Measurements from ENCODE around the gene ERAP2.

Gene ERAP2

DNA sequence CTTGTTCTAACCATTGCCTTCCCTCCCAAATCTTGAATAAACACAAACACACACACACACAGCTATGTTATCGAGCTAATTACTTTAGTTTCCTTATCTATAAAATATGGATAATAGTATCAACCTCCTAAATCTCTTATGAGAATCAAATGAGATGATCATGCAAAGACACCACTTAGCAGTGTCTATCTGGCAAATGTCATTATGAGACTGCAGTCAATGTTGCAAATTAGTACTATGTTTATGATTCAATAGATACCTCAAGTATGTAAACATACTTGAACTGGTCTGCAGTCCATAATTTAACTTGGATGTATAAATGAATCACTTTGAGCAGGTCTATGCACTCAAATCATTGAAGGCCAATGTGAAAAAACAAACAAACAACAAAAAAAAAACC lies 22.2 kb upstream of the ERAP2 start:
- TF ChIP-seq, protein P1, sequence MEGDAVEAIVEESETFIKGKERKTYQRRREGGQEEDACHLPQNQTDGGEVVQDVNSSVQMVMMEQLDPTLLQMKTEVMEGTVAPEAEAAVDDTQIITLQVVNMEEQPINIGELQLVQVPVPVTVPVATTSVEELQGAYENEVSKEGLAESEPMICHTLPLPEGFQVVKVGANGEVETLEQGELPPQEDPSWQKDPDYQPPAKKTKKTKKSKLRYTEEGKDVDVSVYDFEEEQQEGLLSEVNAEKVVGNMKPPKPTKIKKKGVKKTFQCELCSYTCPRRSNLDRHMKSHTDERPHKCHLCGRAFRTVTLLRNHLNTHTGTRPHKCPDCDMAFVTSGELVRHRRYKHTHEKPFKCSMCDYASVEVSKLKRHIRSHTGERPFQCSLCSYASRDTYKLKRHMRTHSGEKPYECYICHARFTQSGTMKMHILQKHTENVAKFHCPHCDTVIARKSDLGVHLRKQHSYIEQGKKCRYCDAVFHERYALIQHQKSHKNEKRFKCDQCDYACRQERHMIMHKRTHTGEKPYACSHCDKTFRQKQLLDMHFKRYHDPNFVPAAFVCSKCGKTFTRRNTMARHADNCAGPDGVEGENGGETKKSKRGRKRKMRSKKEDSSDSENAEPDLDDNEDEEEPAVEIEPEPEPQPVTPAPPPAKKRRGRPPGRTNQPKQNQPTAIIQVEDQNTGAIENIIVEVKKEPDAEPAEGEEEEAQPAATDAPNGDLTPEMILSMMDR (IDR thresholded peaks at IDR 0.05; ENCODE audit: low read length, missing control alignments): no peak
- no peak overlapping the region for H3K4me3 ChIP-seq (replicated peaks; ENCODE audit: low read depth, low read length)
- DNase-seq (ENCODE audit: low read depth): no peak

DNA sequence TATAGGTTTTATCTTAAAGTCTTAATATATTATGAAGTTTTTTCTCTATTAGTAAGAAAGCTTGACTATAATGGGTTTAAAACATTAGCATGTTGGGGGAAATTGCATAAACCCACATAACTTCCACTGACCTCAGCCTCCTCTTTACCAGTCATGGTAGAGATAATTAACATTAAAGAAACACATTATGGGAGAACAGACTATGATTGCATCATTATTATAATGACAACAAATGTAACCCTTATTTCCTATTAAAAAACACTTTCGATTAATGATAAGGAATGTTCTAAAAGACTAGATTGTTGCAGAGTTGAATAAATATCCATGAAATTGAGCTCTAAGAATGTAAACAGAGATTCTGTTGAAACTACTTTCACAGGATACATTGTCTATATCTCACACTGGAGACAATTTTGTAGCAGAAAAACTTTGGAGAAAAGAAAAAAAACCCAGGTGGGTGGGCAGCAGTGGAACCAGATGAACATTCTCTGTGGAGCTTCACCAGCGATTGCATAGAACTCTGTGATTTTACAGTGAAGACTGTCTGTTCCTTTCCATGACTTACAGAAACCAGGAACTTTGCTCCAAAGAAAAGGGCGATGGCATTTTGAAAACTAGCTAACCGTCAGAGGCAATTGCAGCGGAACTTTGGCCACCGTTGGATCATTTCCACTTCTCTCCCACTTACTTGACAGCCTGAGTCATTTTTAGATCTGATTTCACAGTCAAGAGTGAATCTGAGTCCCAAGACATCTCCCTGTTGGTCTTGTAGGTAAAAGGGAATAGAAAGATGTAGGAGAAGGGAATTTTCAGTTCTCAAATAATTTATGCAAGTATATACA lies 21.0 kb upstream of the ERAP2 start:
- peak; percentile 68 for DNase-seq (ENCODE audit: low read depth)
- TF ChIP-seq, protein P1 (IDR thresholded peaks at IDR 0.05; ENCODE audit: low read length, missing control alignments): no peak
- H3K4me3 ChIP-seq (replicated peaks; ENCODE audit: low read depth, low read length): no peak overlapping the region

DNA sequence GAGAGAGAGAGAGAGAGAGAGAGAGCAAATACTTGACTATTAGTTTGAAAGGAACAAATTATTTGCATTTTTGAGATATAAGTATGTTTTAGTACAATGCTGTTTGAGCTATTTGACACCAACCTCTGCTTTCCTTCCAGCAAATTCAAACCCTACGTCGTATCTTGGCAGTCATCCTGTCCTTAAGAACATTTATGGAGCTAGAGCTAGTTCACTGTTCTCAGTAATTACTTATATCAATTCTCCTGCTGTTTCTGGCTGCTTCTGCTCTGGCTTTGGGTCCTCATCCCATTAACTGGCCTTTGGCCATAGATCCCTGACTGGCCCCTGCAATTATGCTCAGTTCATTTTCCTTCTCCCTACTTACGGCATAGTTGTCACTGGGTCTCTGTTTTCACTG lies 19.9 kb upstream of the ERAP2 start:
- TF ChIP-seq, protein P1 (IDR thresholded peaks at IDR 0.05; ENCODE audit: low read length, missing control alignments): no peak

DNA sequence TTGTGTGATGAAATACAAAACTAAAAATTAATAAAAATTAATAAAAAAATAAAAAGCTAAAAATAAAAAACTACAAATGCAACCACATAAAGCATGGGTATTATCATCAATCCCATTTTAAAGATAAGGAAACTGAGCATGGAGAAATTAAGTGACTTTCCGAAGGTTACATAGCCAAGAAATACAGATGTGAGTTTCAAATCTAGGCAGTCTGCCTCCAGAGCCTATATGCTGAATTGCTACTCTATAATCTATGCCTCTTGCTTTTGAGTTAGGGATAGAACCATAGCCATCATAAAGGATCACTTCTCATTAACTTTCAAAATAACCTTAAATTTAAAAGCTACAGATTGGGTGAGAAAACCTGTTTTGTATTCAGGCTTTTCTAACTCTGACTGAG lies 18.8 kb upstream of the ERAP2 start:
- no peak for DNase-seq (ENCODE audit: low read depth)
- TF ChIP-seq, protein P1 (IDR thresholded peaks at IDR 0.05; ENCODE audit: low read length, missing control alignments): no peak
- H3K4me3 ChIP-seq (replicated peaks; ENCODE audit: low read depth, low read length): no peak overlapping the region

More for the DNA sequence above, 19.9 kb upstream of the ERAP2 start:
- DNase-seq (ENCODE audit: low read depth): peak; percentile 51
- H3K4me3 ChIP-seq (replicated peaks; ENCODE audit: low read depth, low read length): no peak overlapping the region

DNA sequence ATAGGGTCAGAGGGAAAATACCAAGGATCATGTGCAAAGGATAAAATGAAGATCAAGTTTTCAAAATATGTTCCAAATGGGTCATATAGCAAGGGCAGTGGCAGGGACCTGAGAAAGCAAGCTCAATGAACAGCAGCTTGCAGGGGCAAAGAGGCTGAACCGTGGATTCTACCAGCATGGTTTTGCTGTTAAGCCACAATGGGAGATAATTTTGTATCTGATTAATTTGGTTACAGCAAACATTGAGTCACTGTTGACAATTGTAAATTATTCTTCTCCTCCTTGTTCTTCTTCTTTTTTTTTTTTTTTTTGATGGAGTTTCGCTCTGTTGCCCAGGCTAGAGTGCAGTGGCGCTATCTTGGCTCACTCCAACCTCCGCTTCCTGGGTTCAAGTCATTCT lies 18.4 kb upstream of the ERAP2 start:
- no peak overlapping the region for H3K4me3 ChIP-seq (replicated peaks; ENCODE audit: low read depth, low read length)
- DNase-seq (ENCODE audit: low read depth): no peak
- TF ChIP-seq, protein P1 (IDR thresholded peaks at IDR 0.05; ENCODE audit: low read length, missing control alignments): no peak

DNA sequence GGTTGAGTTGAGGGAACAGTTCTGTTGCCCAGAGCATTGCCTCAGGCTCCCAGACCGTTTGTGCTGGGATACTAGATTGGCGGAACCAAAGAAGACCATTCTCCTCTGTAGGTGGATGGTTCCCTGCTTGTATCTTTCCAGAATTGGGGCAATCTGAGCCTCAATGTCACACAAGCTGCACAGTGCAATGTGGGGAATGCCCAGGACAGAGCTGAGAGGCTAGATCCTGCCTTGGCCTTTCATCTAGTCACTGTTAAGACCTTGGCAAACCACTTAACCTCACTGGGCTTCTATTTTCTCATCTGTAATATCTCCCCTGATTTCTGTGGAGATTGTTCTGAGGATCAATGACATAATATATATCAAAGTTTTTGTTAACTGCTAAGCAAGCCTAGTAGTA lies 16.9 kb upstream of the ERAP2 start:
- TF ChIP-seq, protein P1 (IDR thresholded peaks at IDR 0.05; ENCODE audit: low read length, missing control alignments): no peak
- H3K4me3 ChIP-seq (replicated peaks; ENCODE audit: low read depth, low read length): no peak overlapping the region
- no peak for DNase-seq (ENCODE audit: low read depth)

DNA sequence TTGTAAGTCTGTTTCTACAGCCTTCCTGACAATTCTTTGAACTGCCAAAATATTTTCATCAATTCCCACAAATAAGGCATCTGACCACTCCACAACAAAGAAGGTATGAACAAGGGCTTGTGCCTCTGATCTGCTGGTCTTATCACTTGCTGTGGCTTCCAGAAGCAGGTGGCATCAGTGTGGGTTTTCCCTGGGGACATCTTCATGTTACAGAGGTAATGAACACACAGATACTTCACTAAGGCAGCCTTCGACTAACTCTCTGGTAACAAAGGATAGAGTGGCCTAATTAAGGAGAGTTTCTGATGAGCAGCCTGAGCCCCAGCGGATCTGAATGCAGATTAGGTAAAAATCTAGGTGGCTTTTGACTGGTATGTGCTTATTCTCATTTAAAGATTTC lies 15.2 kb upstream of the ERAP2 start:
- TF ChIP-seq, protein P1 (IDR thresholded peaks at IDR 0.05; ENCODE audit: low read length, missing control alignments): no peak
- no peak for DNase-seq (ENCODE audit: low read depth)

More for the DNA sequence above, 15.2 kb upstream of the ERAP2 start:
- H3K4me3 ChIP-seq (replicated peaks; ENCODE audit: low read depth, low read length): no peak overlapping the region

Data from fibroblast of pulmonary artery (primary cell).